Naive thymus-derived CD8-positive, alpha-beta T cell (primary cell): ENCODE measurements around the gene ADAMTSL4. TPM values are rescaled to one million over a fixed set of nuclear protein-coding genes. Genes with fewer than 3 reads are reported as not detected.
"Not testable (repeated sequence)": the region's sequence is repeated elsewhere in the genome, so short reads cannot be mapped to it uniquely, and the experiment has no call there.

Source experiments
- ATAC-seq, 2 donors: fragments of 150-1000 bp; cut with Tn5 transposase in 1 of 2; sonication (Bioruptor Pico), chemical (Tn5 transposase) in 1 of 2; 1 replicate in 1 of 2; 2 replicates in 1 of 2; pipeline ENCODE4 v1.10.0; 2021; ENCODE audit warnings: mild to moderate bottlenecking in 2 of 2, moderate library complexity in 2 of 2
- POLR2A ChIA-PET: fragments of 350-600 bp; sonication (Branson Sonifier 250); formaldehyde crosslinking; loops from one replicate; lab custom pipeline; 2021; ENCODE audit warnings: antibody characterized with exemption; lab: Charles Lee
- DNase-seq, 10 donors: peaks; one replicate each; pipeline versions ENCODE4 v3.0.0 to v3.0.0-alpha.2; 2020 to 2022
- H3K27ac Mint-ChIP-seq, 10 donors: one replicate each; pipeline ENCODE4 v1.8.0; 2020 to 2022; ENCODE audit warnings: mild to moderate bottlenecking in 10 of 10, mixed read lengths in 10 of 10, moderate library complexity in 4 of 10, inconsistent platforms in 1 of 10
- H3K27me3 Mint-ChIP-seq, 5 donors: one replicate each; pipeline ENCODE4 v1.8.0; 2021 to 2022; ENCODE audit warnings: mixed read lengths in 5 of 5
- H3K36me3 Mint-ChIP-seq, 3 donors: one replicate each; pipeline ENCODE4 v1.8.0; 2020 to 2022; ENCODE audit warnings: mixed read lengths in 3 of 3, mild to moderate bottlenecking in 2 of 3, inconsistent platforms in 1 of 3
- H3K4me1 Mint-ChIP-seq, 4 donors: one replicate each; pipeline ENCODE4 v1.8.0; 2021 to 2022; ENCODE audit warnings: mixed read lengths in 4 of 4
- H3K4me3 Mint-ChIP-seq, 10 donors: one replicate each; pipeline ENCODE4 v1.8.0; 2020 to 2022; ENCODE audit warnings: mild to moderate bottlenecking in 10 of 10, mixed read lengths in 10 of 10, moderate library complexity in 6 of 10, inconsistent platforms in 1 of 10
- H3K9me3 Mint-ChIP-seq, 9 donors: one replicate each; pipeline ENCODE4 v1.8.0; 2020 to 2022; ENCODE audit warnings: mixed read lengths in 9 of 9, mild to moderate bottlenecking in 3 of 9, inconsistent platforms in 1 of 9, moderate library complexity in 1 of 9
- polyA plus RNA-seq, 3 donors: library from polyadenylated mRNA; unstranded; fragments of 300-500 nt; fragmentation: Illumina TruSeq; gene quantifications; one replicate each; pipeline ENCODE4 v1.2.3, GENCODE V29; 2021
- total RNA-seq, 8 experiments: library from RNA in 2 of 8; stranded (reverse) in 2 of 8; gene quantifications; one replicate each; pipeline ENCODE4 v1.2.3 and lab custom pipeline; 2021 to 2026

Gene ADAMTSL4
- total and polyA plus RNA-seq, 5 experiments from 2014 or later = 0.16 to 0.32 (median 0.29) TPM; not detected in 2

DNA sequence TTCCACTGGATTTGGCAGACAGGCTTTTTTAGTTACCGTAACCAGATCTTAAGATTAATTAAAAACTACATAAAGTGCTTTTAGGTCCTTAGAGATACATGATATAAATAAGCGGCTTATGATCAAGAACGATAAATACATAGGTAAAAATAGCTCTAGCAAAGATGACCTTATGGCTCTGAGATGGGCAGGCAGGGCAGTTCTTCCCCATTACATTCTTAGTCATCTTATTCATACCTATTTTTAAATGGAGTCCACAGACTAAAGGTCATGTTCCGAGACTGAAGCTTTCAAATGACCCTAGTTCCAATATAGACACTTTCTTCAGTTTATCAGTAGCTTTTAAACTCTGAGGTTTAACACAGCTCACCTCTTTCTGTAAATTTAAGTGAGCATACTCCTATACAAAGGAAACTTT lies 25.9 kb downstream of the ADAMTSL4 start:
- ATAC-seq (no peak), DNase-seq (no peak)
- Mint-ChIP-seq H3K27ac (peak overlapping the region; percentile 91 to 99 (median 97)), H3K4me3 (peak overlapping the region; percentile 94 to 99 (median 97)), H3K4me1 (peaks cover 19 to 66% (median 48%) of the 10 kb centered on the region in 4 donors), H3K36me3 (peaks cover 38 to 90% (median 64%) of the 10 kb centered on the region in 3 donors), H3K9me3 (peaks cover 0 to 4% (median 0%) of the 10 kb centered on the region in 9 donors), H3K27me3 (no peaks in the 10 kb centered on the region)
- POLR2A ChIA-PET = interaction anchor here (0.6 to 16.4 kb wide), 4 partner anchors 11 to 59 kb away, joined by 3 to 1195 read pairs (median 38); partner anchors contain the start of gene ENSA

DNA sequence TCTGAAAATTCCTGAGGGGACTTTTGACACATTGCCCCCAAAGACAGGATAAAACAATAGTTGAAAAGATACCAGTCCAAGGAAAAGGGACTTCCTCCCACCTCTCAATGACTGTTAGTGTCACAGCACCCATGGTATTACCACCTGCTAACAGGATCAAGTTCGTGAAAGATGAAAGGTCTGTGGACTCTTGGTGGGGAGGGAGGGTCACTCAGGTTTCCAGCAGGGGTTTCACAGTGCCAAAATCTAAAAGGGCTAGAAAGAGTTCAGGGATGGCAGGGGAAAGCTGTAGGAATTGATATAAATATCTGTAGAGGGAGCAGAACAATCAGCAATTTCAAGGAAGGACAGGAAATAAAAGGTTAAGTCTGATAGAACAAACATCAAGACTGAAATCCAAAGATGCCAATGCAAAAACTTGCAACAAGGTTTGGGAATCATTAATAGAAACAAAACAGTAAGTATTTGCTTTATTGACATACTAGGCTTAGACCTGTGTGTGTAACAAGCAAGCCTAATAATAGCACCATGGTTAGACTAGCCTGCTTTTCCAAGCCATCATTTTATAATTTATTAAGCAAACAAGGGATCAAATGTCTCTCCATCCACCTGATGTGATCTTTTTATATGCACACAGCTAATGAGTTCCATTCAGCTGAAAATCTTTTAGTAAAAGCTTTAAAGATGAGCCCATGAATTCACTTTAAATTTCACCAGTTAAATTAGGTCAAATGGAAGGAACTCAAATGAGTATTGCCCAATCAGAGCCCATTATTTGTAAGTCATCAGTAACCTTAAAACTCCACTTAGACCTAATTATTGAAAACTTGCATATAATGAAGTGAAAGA lies 26.5 kb downstream of the ADAMTSL4 start:
- H3K27ac Mint-ChIP-seq = peak overlapping the region; percentile 91 to 99 (median 97)
- DNase-seq (no peak), ATAC-seq (no peak)
- peaks cover 0 to 4% (median 0%) of the 10 kb centered on the region in 9 donors for H3K9me3 Mint-ChIP-seq
- H3K36me3 Mint-ChIP-seq = peaks cover 38 to 84% (median 64%) of the 10 kb centered on the region in 3 donors
- H3K4me1 Mint-ChIP-seq = peaks cover 21 to 66% (median 48%) of the 10 kb centered on the region in 4 donors
- peak overlapping the region; percentile 94 to 99 (median 97) for H3K4me3 Mint-ChIP-seq
- no peaks in the 10 kb centered on the region for H3K27me3 Mint-ChIP-seq
- POLR2A ChIA-PET = interaction anchor here (0.6 to 16.4 kb wide), 5 partner anchors 12 to 212 kb away, joined by 3 to 1195 read pairs (median 5); partner anchors contain the start of genes ENSA and RPRD2

DNA sequence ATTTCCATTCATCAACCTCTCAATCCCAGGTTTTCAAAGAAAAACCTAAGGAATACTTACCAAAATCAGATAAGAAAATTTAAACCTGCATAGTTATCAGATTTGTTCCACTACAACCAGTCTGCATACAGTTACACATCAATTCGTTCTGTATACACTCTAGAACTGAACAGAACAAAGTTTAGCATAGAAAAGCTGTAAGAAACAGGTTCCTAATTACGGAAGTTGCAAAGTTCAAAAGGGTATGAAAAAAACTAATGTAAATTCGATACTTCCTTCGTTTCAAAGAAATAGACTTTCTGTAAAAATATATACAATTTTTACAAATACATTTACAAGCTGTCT lies 27.1 kb downstream of the ADAMTSL4 start:
- Mint-ChIP-seq H3K36me3 (peaks cover 38 to 78% (median 64%) of the 10 kb centered on the region in 3 donors), H3K4me1 (peaks cover 21 to 64% (median 46%) of the 10 kb centered on the region in 4 donors), H3K27me3 (no peaks in the 10 kb centered on the region), H3K4me3 (peak overlapping the region; percentile 94 to 99 (median 97)), H3K27ac (peak overlapping the region; percentile 91 to 99 (median 97)), H3K9me3 (peaks cover 0 to 4% (median 0%) of the 10 kb centered on the region in 9 donors)
- DNase-seq (no peak), ATAC-seq (no peak)
- POLR2A ChIA-PET = interaction anchor here (1.0 to 16.4 kb wide), 5 partner anchors 13 to 213 kb away, joined by 3 to 1195 read pairs (median 5); partner anchors contain the start of genes ENSA and RPRD2

DNA sequence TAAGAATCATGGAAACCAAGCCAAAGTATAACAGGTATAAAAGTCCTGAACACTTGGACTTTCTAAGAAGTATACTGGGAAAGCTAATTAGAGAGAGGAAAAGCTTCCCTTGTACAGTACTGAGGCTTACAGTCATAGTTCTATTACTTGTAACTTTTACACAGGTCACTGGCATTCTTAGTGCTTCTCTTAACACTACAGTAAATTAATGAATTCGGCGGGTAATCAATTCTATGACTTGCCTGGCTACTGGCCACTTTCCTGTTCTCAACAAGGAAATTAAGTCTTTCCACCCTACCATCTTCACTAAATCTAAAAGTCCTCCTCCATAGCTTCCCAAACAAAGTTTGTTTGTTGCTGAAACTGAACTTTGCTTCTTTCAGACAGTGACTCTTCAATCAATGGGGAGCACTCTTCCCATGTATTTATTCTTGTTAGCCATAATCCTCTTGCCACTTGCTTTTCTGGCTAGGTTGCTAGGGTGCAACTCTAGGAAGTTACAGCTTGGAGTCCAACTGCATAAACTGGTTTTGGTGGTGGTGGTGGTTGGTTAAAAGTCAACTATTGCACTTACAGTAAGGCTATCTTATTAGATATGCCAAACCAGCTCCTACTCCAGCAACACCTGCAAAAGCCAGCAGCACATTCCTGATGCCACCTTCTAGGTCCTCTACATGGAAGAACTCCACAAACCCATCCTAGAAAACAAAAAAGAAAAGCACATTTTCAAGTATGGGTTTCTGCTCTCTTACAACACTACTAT lies 27.8 kb downstream of the ADAMTSL4 start:
- Mint-ChIP-seq H3K27ac (peak overlapping the region; percentile 95 to 99 (median 98)), H3K36me3 (peaks cover 38 to 71% (median 64%) of the 10 kb centered on the region in 3 donors), H3K9me3 (peaks cover 0 to 4% (median 0%) of the 10 kb centered on the region in 9 donors), H3K4me3 (peak overlapping the region; percentile 94 to 99 (median 97)), H3K4me1 (peaks cover 21 to 58% (median 44%) of the 10 kb centered on the region in 4 donors), H3K27me3 (no peaks in the 10 kb centered on the region)
- ATAC-seq = no peak
- DNase-seq = no peak
- POLR2A ChIA-PET = interaction anchor here (0.5 to 16.4 kb wide), 7 partner anchors 13 to 689 kb away, joined by 3 to 1195 read pairs (median 4); partner anchors contain the start of genes ENSA and RPRD2

DNA sequence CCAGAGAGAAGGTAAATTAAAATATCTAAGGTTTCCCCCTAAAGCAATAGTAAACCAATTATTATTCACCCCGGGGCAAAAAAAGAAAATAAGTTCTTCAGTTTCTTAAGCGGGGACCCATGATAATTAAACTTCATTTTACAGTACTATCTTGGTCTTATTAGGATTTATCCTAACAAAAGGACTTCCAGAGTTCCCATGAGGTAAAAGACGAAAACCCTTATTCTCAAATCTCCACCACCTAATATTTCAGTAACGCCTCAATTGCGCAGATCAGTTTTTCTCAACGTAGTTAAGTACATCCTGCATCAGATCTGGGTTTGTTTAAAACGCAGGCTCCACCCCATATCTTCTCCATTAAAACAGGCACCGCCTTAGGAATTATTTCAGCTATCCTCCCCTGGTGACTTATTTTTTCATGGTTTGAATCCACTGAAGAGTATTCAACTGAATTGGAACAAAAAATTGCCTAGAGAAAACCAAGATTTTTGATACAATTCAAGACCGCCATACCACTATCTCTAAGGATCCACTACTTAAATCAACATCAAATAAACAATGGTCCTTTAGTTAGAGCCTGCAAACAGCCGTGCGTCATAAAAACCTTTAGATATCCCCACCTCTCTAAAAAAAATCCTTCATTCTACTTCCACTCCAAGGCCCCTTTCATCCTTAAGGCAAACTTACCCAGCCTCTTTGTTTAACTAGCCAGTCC lies 28.5 kb downstream of the ADAMTSL4 start:
- peak overlapping the region; percentile 94 to 99 (median 97) for H3K4me3 Mint-ChIP-seq
- ATAC-seq (peak; percentile 16 to 48), DNase-seq (peak in 6 of 10 donors; percentile 40 to 81 (median 64))
- H3K36me3 Mint-ChIP-seq = peaks cover 38 to 65% (median 64%) of the 10 kb centered on the region in 3 donors
- H3K4me1 Mint-ChIP-seq = peaks cover 23 to 55% (median 44%) of the 10 kb centered on the region in 4 donors
- POLR2A ChIA-PET = interaction anchor here (0.5 to 16.4 kb wide), 8 partner anchors 14 to 689 kb away, joined by 3 to 1195 read pairs (median 4); partner anchors contain the start of genes ANP32E, ENSA and RPRD2
- H3K27me3 Mint-ChIP-seq = no peaks in the 10 kb centered on the region
- H3K9me3 Mint-ChIP-seq = peaks cover 0 to 4% (median 0%) of the 10 kb centered on the region in 9 donors
- peak overlapping the region; percentile 95 to 99 (median 98) for H3K27ac Mint-ChIP-seq

DNA sequence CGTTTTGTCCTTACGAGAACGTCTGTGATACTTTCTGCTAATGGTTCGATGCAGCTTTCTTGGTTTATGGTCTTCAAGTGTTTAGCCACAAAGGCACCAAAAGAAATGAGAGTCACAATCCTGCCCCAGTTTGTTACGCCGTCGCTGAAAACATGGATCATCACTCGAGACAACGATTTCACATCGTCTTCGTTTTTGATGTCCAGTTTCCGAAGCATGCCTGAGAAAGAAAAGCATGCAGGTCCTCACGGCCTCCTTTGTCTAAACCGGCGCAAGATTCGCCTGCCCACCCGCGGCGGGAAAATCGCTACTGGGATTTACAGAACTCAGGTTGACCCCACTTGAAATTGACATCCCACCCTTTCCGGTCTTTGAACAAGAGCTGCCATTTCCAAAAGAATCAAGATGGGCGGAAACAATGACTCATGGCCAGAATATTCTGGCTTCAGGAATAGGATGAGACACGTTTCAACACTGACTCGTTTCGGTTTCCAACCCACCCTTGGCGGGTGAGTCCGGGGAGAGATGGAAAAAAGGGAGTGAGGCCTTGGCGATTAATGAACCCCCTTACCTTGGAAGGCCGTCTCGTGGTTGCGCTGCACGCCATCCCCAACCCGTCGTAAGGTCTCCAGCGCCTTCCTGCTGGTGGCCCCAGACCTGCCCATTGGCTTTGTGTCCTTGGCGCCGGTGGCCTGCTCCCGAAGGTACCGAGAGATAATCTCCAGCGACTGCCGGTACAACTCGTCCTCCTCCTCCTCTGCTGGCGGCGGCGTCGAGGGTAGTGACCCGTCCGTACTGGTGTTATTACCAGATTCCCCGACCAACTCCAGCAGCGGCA lies 29.3 kb downstream of the ADAMTSL4 start:
- POLR2A ChIA-PET = interaction anchor here (0.5 to 16.4 kb wide), 14 partner anchors 11 to 690 kb away, joined by 3 to 1195 read pairs (median 6); partner anchors contain the start of genes ANP32E, ENSA, RPRD2 and SETDB1
- H3K4me3 Mint-ChIP-seq = peak overlapping the region; percentile 94 to 99 (median 97)
- DNase-seq = peak in 6 of 10 donors; percentile 23 to 50 (median 43)
- H3K36me3 Mint-ChIP-seq = peaks cover 35 to 57% (median 56%) of the 10 kb centered on the region in 3 donors
- H3K27ac Mint-ChIP-seq = peak overlapping the region; percentile 95 to 99 (median 98)
- peaks cover 23 to 47% (median 38%) of the 10 kb centered on the region in 4 donors for H3K4me1 Mint-ChIP-seq
- ATAC-seq = no peak
- H3K9me3 Mint-ChIP-seq = peaks cover 0 to 4% (median 0%) of the 10 kb centered on the region in 9 donors
- H3K27me3 Mint-ChIP-seq = no peaks in the 10 kb centered on the region

DNA sequence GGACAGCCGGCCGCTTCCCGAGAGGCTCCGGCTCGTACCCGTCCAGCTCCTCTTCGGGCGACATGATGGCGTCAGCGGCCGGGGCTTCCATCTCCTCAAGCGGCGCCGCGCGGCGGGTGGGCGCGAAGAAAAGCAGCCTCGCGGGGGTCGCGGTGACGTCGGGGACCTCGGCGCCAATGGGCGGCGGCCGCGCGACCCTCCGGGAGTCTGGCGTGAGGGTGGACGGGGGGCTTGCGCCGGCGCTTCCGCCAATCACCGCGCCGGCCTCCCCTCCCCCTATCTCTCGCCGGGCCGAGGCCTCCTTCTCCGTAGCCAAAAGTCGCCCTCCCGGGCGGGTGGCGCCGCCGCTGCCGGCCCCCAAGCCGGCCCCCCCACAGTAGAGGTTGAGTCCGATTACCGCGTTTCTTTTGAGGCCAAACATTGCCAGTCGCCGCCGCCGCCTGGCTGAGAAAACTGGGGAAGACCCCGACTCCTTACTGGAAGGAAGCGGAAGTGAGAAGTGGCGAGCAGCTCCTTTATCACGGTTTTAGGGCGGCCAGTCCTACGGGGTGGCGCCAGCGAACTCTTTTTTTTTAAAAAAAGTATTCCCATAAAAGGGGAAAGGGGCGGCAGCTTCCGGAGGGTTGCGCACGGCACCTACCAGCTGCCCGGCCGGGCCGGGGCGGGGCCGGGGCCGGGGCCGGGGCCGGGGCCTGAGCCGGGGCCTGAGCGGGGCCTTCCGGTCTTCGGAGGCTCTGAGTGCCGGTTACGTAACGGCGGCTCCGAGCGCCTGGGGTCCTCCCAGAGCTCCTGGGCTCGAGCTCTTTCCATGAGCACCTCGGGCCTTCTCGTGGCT lies 30.1 kb downstream of the ADAMTSL4 start, which contains the start of gene MCL1:
TSS of gene MCL1 (minus strand) at position 501 of the 835 bp plus-strand sequence. CDS start at position 421, 80 bp downstream.
- Mint-ChIP-seq H3K27me3 (no peaks in the 10 kb centered on the region), H3K4me3 (peak within 1 kb of the TSS; percentile 94 to 99 (median 97)), H3K9me3 (peaks cover 0 to 4% (median 0%) of the 10 kb centered on the region in 9 donors), H3K4me1 (peaks cover 23 to 40% (median 35%) of the 10 kb centered on the region in 4 donors), H3K36me3 (peaks cover 35 to 51% (median 50%) of the 10 kb centered on the region in 3 donors), H3K27ac (peak within 1 kb of the TSS; percentile 95 to 99 (median 98))
- DNase-seq (peak; percentile 73 to 94 (median 86)), ATAC-seq (peak; percentile 71 to 75)
- POLR2A ChIA-PET = interaction anchor here (0.5 to 16.4 kb wide), 27 partner anchors 10 to 702 kb away, joined by 3 to 1195 read pairs (median 4); partner anchors contain the start of genes ANP32E, APH1A, ENSA and FALEC

DNA sequence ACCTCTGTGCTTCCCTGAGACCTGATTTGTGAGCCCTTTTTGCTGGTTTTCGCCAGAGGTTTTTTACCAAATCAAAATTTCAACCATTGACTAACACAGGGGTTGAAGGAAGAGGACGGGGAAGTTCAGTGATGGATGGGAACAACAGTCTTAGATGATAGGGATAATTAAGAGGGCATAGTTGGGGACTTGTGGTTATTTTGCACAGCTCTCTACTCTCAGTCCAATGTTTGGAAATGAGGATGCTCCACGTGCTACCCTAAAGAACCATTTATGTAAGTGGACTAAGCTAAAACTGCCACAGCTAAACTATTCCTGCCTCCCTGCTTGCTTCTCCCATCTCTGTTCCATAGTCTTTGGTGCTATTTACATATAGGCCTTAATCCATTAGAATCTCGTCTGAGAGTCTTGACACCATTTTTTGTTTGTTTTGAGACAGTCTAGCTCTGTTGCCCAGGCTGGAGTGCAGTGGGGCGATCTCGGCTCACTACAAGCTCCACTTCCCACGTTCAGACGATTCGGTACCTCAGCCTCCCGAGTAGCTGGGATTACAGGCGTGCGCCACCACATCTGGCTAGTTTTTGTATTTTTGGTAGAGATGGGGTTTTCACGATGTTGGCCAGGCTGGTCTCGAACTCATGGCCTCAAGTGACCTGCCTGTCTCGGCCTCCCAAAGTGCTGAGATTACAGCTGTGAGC lies 30.9 kb downstream of the ADAMTSL4 start:
- peak; percentile 1 to 2 for ATAC-seq
- Mint-ChIP-seq H3K27me3 (no peaks in the 10 kb centered on the region), H3K4me1 (peaks cover 18 to 33% (median 27%) of the 10 kb centered on the region in 4 donors), H3K27ac (peak overlapping the region; percentile 89 to 99 (median 97)), H3K9me3 (peaks cover 0 to 4% (median 0%) of the 10 kb centered on the region in 9 donors), H3K4me3 (peak overlapping the region; percentile 71 to 96 (median 84)), H3K36me3 (peaks cover 35 to 43% (median 42%) of the 10 kb centered on the region in 3 donors)
- DNase-seq = no peak
- POLR2A ChIA-PET = interaction anchor here (0.6 to 16.4 kb wide), 25 partner anchors 9 to 702 kb away, joined by 3 to 1195 read pairs (median 4); partner anchors contain the start of genes ANP32E, APH1A, ENSA and FALEC

DNA sequence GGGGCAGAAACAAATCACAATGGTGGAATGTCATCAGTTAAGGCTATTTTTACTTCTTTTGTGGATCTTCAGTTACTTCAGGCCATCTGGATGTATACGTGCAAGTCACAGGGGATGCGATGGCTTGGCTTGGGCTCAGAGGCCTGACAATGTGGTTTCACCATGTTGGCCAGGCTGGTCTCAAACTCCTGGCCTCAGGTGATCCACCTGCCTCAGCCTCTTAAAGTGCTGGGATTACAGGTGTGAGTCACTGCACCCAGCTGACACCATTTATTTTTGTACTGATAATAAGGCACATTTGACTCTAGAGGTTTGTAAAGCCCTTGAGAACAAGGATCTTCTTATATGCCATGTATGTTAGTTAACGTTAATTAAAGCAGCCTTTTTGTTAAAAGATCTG lies 31.8 kb downstream of the ADAMTSL4 start:
- H3K9me3 Mint-ChIP-seq, ATAC-seq, DNase-seq, H3K27me3 Mint-ChIP-seq: not testable (repeated sequence)
- POLR2A ChIA-PET = interaction anchor here (0.6 to 16.4 kb wide), 2 partner anchors 17 to 185 kb away, joined by 3 to 1195 read pairs; no protein-coding TSS in a partner anchor
- Mint-ChIP-seq H3K36me3 (peaks cover 28 to 34% (median 34%) of the 10 kb centered on the region in 3 donors), H3K27ac (peak overlapping the region; percentile 89 to 99 (median 97)), H3K4me3 (peak overlapping the region in 7 of 10 donors; percentile 0 to 96 (median 84)), H3K4me1 (peaks cover 17 to 24% (median 21%) of the 10 kb centered on the region in 4 donors)
